GM21576 (cell line): ENCODE measurements around the gene PRDM15.

ENCODE experiments used
- ATAC-seq: cut with Tn5 transposase; IDR thresholded peaks from one replicate; pipeline ENCODE4 v1.9.1; 2021; ENCODE audit warnings: mild to moderate bottlenecking, moderate library complexity; ENCODE audit not compliant: unreplicated experiment

The PRDM15 gene

GRCh38 chr21:41827951-41828883 lies 50.9 kb downstream of the PRDM15 start:
- ATAC-seq = no peak

GRCh38 chr21:41825881-41826280 lies 53.3 kb downstream of the PRDM15 start:
- ATAC-seq = no peak

GRCh38 chr21:41825216-41825615 lies 53.9 kb downstream of the PRDM15 start:
- ATAC-seq = no peak

- no peak for ATAC-seq
These were observed 54.5 kb downstream of the PRDM15 start for GRCh38 chr21:41824466-41825207.

DNA sequence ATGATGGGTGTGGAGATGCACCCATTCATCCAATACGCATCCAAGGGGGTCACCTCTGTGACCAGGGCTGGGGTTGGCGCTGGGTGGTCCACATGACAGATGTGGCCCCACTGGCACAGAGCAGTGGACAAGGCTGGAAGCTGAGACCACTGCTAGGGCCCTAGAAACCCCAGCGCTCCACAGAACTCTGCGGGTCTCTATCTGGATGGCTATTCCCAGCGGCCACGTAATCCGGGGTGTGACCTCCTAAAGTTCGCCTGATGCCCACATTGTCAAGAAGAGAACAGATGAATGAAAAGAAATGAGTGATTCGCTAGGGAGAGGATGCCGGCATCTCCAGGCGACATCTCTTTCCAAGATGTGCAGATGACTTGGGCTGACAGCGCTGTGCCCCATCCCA lies 55.2 kb downstream of the PRDM15 start:
- no peak for ATAC-seq

GRCh38 chr21:41823166-41823565 lies 56.0 kb downstream of the PRDM15 start:
- ATAC-seq = no peak

- no peak for ATAC-seq
These were observed 57.2 kb downstream of the PRDM15 start for GRCh38 chr21:41821756-41822431.

- ATAC-seq = no peak
These were observed 57.9 kb downstream of the PRDM15 start for GRCh38 chr21:41821081-41821755.

DNA sequence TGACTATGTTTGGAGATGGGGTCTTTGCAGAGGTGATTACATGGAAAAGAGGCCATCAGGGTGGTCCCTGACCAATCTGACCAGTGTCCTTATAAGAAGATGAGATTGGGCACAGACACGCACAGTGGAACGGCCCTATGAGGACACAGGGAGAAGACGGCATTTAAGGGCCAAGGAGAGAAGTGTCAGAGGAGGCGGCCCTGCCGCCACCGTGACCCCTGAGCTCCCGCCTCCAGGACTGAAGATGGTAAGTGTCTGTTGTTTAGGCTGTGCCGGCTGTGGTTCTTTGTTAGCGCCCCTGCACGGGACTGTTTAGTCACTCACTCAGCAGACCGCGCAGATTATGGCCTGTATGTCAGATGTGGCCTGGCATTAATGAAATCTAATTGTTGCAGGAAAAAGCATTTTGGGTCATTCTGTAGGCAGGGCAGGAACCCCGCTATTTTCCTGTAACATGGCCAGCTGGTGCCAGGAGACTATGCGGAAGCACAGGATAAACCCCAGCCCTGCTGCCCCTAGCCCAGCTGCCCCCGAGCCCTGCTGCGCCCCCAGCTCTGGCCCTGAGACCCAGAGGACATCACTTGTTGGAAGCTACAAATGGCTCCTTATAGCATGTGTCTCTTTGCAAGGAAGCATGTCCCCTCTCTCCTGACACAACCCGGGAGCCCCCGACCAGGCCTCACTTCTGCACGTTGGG lies 58.6 kb downstream of the PRDM15 start:
- ATAC-seq = no peak

GRCh38 chr21:41819856-41820281 lies 59.3 kb downstream of the PRDM15 start:
- no peak for ATAC-seq

- ATAC-seq = no peak
These were observed 59.8 kb downstream of the PRDM15 start for GRCh38 chr21:41819236-41819855.

DNA sequence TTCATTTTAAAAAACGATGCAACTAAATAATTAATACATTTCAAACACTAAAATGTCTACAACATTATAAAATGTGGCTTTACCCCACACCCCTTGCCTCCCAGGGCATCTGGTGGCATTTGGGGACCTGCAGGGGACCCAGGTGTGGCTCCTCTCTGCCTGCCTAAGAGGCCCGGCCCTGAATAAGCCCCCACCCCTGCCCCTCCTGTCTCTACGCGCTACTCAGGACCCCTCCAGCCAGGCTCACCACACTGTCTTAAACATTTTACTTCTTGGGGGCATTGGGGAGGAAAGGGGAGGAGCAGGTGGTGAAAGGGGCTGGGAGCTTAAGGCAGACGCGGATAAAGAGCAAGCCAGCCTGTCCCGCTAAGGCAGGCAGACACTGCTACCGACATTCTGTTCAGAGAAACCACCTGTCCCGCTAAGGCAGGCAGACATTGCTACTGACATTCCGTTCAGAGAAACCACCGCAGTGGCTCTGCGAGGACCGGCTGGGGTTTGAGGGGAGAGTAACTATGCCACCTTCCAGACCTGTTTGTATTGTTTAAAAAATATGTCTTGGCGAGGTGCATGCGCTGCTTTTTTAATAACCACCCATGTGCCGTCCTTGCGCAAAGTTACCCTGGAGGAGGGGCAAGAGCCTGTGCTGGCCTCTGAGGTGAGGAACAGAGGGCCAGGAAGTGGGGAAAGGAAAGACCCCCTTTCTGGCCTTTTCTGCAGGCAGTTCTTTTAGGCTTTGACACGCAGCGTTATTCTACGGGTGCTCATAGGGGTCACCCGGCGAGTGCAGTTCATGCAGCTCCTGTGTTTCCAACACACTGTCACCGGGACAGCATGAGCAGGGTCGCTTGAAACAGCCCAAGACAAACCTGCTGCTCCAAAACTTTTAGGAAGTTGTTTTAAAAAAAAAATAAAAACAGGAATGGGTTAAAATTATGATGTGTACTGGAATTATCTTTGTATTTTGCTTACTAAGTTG lies 61.0 kb downstream of the PRDM15 start:
- no peak for ATAC-seq

DNA sequence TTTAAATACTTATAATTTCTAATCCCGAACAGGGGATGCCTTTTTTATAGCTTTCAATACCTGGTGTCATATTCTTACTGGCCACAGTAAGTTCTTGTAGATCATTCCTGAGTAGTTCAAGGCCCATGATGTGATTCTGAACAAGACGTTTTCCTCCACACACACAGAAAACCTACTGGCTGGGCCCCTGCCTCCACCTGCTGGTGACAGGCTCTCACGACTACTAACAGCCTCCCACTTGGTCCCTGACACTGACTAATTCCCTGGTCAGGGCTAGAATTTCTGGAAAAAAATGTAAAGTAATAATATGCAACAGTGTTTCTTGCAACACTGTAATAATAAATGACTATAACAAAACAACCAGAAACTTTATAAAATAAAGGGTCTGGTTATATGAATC lies 61.9 kb downstream of the PRDM15 start:
- ATAC-seq = no peak

- peak; percentile 63 for ATAC-seq
These were observed 62.5 kb downstream of the PRDM15 start for GRCh38 chr21:41816583-41817165.

GRCh38 chr21:41815652-41816582 lies 63.2 kb downstream of the PRDM15 start:
- ATAC-seq = no peak

DNA sequence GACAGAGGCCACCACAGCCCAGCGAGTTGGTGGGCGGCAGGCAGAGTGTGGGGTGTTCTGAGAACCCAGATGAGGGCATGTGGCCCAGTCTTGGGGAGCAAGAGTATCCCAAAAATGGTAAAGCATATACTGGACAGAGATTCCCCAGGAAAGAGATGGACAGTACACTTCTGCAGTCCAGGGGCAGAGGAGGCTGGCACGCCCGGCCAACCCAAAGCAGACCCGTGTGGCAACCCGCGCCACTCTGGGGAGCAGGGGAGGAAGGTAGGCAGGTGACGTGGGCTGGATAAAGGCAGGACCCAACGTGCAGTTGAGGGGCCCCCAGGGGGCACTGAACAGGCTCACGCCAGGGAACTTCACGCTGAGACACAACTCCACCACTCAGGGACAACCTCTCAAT lies 65.9 kb downstream of the PRDM15 start:
- ATAC-seq = no peak

DNA sequence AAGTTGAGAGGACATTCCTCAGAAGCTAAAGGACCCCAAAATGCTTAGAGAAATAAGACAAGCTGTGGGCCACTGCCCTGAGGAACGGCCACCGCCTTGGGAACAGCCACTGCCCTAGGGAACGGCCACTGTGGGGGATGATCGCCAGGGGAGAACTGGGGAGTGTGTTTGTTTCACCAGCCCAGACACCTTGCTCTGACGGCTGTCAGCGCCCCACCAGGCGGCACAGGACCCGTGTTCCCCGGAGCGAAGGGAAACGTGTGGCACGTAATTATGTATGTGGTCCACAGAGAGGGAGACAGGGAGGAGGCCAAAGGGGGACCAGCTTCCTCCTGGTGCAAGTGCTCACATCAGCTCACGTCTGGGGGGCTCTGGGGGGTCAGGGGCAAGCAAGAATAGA lies 66.5 kb downstream of the PRDM15 start:
- no peak for ATAC-seq
